Activated naive CD4-positive, alpha-beta T cell treated with anti-CD3 and anti-CD28 coated beads, Interleukin-2, amount 10 ng/mL, durations not matched to agents 7 days and 5 days (primary cell): ENCODE results near the gene TRIM9.

ENCODE experiments used
- CTCF ChIA-PET: fragments of 350-600 bp; sonication (Branson Sonifier 250); formaldehyde crosslinking; loops from one replicate; lab custom pipeline; 2021; ENCODE audit warnings: antibody characterized with exemption; lab: Charles Lee
- DNase-seq: peaks from one replicate; pipeline ENCODE4 v3.0.0-alpha.2; 2020
- H3K27ac Mint-ChIP-seq: one replicate; pipeline ENCODE4 v1.8.0; 2021; ENCODE audit warnings: mild to moderate bottlenecking, moderate library complexity, mixed read lengths
- H3K27me3 Mint-ChIP-seq: one replicate; pipeline ENCODE4 v1.8.0; 2021; ENCODE audit warnings: mild to moderate bottlenecking, mixed read lengths
- H3K36me3 Mint-ChIP-seq: one replicate; pipeline ENCODE4 v1.8.0; 2021; ENCODE audit warnings: mixed read lengths
- H3K4me1 Mint-ChIP-seq: one replicate; pipeline ENCODE4 v1.8.0; 2021; ENCODE audit warnings: mixed read lengths
- H3K4me3 Mint-ChIP-seq: one replicate; pipeline ENCODE4 v1.8.0; 2021; ENCODE audit warnings: mild to moderate bottlenecking, moderate library complexity, mixed read lengths
- H3K9me3 Mint-ChIP-seq: one replicate; pipeline ENCODE4 v1.8.0; 2021; ENCODE audit warnings: mixed read lengths

The TRIM9 gene

GRCh38 chr14:50928002-50928635 lies 166.8 kb downstream of the TRIM9 start:
- Mint-ChIP-seq H3K4me3 (no peak overlapping the region), H3K36me3 (no peaks in the 10 kb centered on the region)
- DNase-seq, result no peak

GRCh38 chr14:50926851-50927386 lies 168.0 kb downstream of the TRIM9 start:
- no peak for DNase-seq
- Mint-ChIP-seq H3K9me3 (no peaks in the 10 kb centered on the region), H3K4me1 (no peaks in the 10 kb centered on the region), H3K27ac (no peak overlapping the region), H3K4me3 (no peak overlapping the region), H3K27me3 (peaks cover 14% of the 10 kb centered on the region), H3K36me3 (no peaks in the 10 kb centered on the region)
- CTCF ChIA-PET, result interaction anchor here (0.7 kb wide), 1 partner anchor 79 kb away, joined by 3 read pairs; no protein-coding TSS in a partner anchor

More at GRCh38 chr14:50928002-50928635, 166.8 kb downstream of the TRIM9 start:
- CTCF ChIA-PET, result interaction anchor here (0.7 kb wide), 1 partner anchor 81 kb away, joined by 3 read pairs; no protein-coding TSS in a partner anchor
- H3K27ac Mint-ChIP-seq, result no peak overlapping the region
- H3K27me3 Mint-ChIP-seq, result peaks cover 21% of the 10 kb centered on the region
- no peaks in the 10 kb centered on the region for H3K9me3 Mint-ChIP-seq
- no peaks in the 10 kb centered on the region for H3K4me1 Mint-ChIP-seq
